NT2/D1 (cell line): ENCODE results near the gene IL2RA.

Source experiments
- SUZ12 ChIP-seq: IDR thresholded peaks from 2 replicates; pipeline ENCODE4 v1.6.1; 2011; ENCODE audit not compliant: insufficient read length, insufficient read depth; ENCODE audit errors: extremely low read depth
- YY1 ChIP-seq: IDR thresholded peaks from 2 replicates; pipeline ENCODE4 v1.6.1; 2011; ENCODE audit not compliant: insufficient read length, insufficient read depth
- ZNF274 ChIP-seq: IDR thresholded peaks from 2 replicates; pipeline ENCODE4 v1.6.1; 2011; ENCODE audit warnings: mild to moderate bottlenecking, low read depth, low read length

GRCh38 chr10:6064119-6064518 is 2.0 kb upstream of the IL2RA start:
- TF ChIP-seq YY1 (no peak), ZNF274 (no peak), SUZ12 (no peak)
